WERI-Rb-1 (cell line): Measurements from ENCODE around the gene DBT.

Experiments used
- DNase-seq: peaks from one replicate; pipeline ENCODE4 v3.0.0-alpha.2; 2020
- H3K27ac ChIP-seq: fragments of 250-450 bp; sonication (Bioruptor Pico); 2 replicates; pipeline ENCODE4 v1.5.1; 2020; ENCODE audit warnings: mild to moderate bottlenecking, moderate library complexity
- H3K27me3 ChIP-seq: fragments of 250-450 bp; sonication (Bioruptor Pico); 2 replicates; pipeline ENCODE4 v1.5.1; 2021; ENCODE audit warnings: mild to moderate bottlenecking, low read depth, moderate library complexity; ENCODE audit not compliant: insufficient read depth, severe bottlenecking
- H3K36me3 ChIP-seq: fragments of 250-450 bp; sonication (Bioruptor Pico); 2 replicates; pipeline ENCODE4 v1.5.1; 2020; ENCODE audit warnings: mild to moderate bottlenecking, moderate library complexity
- H3K4me3 ChIP-seq: 2 replicates; pipeline ENCODE4 v1.5.1; 2011; ENCODE audit warnings: low read depth, mild to moderate bottlenecking, control low read depth, low read length
- H3K9me3 ChIP-seq: fragments of 250-450 bp; sonication (Bioruptor Pico); 2 replicates; pipeline ENCODE4 v1.5.1; 2021; ENCODE audit warnings: mild to moderate bottlenecking, moderate library complexity; ENCODE audit not compliant: severe bottlenecking
- CTCF ChIP-seq: IDR thresholded peaks from 2 replicates; pipeline ENCODE4 v1.5.1; 2011; ENCODE audit warnings: low read depth, mild to moderate bottlenecking, control low read depth, inconsistent platforms, low read length

DBT gene

GRCh38 chr1:100232156-100232555 lies 17.5 kb downstream of the DBT start:
- no peaks in the 10 kb centered on the region for H3K9me3 ChIP-seq
- H3K4me3 ChIP-seq = no peak overlapping the region
- no peaks in the 10 kb centered on the region for H3K27me3 ChIP-seq
- DNase-seq = no peak
- peaks cover 10% of the 10 kb centered on the region; the same call in 1 of the 2 replicates for H3K36me3 ChIP-seq
- TF ChIP-seq CTCF = no peak
- H3K27ac ChIP-seq = no peak overlapping the region

GRCh38 chr1:100231721-100232120 lies 17.9 kb downstream of the DBT start:
- Histone ChIP-seq H3K27ac (no peak overlapping the region), H3K9me3 (no peaks in the 10 kb centered on the region), H3K36me3 (peaks cover 10% of the 10 kb centered on the region; the same call in 1 of the 2 replicates), H3K4me3 (no peak overlapping the region), H3K27me3 (no peaks in the 10 kb centered on the region)
- DNase-seq = no peak
- TF ChIP-seq CTCF = no peak

DNA sequence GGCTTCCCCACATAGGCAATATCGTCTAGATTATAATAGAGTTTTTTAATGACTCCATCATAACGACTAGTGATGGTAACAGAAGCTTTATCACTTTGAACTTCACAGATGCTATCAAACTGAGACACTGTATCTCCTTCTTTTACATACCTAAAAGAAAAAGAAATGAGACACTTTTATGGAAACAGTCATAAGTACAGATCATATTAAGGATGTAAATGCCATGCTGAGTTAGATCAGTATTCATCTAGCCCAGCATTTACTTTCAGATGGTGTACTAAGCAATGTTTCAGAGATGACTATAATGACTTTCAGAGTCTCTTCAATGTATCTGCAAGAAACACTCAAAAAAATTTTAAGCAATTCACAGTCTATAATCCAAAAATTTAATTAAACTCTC lies 18.9 kb downstream of the DBT start:
- H3K9me3 ChIP-seq = no peaks in the 10 kb centered on the region
- H3K36me3 ChIP-seq = peaks cover 10% of the 10 kb centered on the region; the same call in 1 of the 2 replicates
- TF ChIP-seq CTCF = no peak
- H3K27ac ChIP-seq = no peak overlapping the region
- no peak overlapping the region for H3K4me3 ChIP-seq
- H3K27me3 ChIP-seq = no peaks in the 10 kb centered on the region
- no peak for DNase-seq

- H3K27ac ChIP-seq = no peak overlapping the region
- H3K36me3 ChIP-seq = peaks cover 8% of the 10 kb centered on the region; the same call in 1 of the 2 replicates
- no peak for DNase-seq
- H3K4me3 ChIP-seq = no peak overlapping the region
- H3K27me3 ChIP-seq = no peaks in the 10 kb centered on the region
- H3K9me3 ChIP-seq = no peaks in the 10 kb centered on the region
- TF ChIP-seq CTCF = no peak
Observed at GRCh38 chr1:100229681-100230443, 19.8 kb downstream of the DBT start.

DNA sequence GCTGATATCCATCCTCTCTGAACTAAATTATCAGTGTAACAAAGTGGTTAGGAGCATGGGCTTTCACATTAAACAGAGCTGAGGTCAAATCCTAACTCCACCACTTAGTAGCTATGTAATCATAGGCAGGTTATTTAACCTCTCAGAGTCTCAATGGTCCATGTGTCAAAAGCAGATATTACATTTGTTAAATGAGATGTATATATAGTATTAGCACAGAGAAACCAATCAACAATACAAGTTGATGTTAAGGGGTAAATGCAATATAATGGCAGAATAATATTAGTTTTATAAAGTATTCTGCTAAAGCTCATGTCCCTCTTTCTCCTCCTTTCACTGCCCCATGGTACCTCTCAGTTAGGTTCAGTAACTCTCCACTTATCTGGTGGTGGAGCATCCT lies 27.2 kb downstream of the DBT start:
- TF ChIP-seq CTCF = no peak
- Histone ChIP-seq H3K4me3 (no peak overlapping the region), H3K36me3 (peaks cover 2% of the 10 kb centered on the region), H3K27me3 (no peaks in the 10 kb centered on the region), H3K9me3 (no peaks in the 10 kb centered on the region), H3K27ac (no peak overlapping the region)
- DNase-seq = no peak

GRCh38 chr1:100219883-100220282 lies 29.8 kb downstream of the DBT start:
- Histone ChIP-seq H3K4me3 (no peak overlapping the region), H3K9me3 (no peaks in the 10 kb centered on the region), H3K36me3 (peaks cover 9% of the 10 kb centered on the region), H3K27ac (no peak overlapping the region), H3K27me3 (no peaks in the 10 kb centered on the region)
- no peak for TF ChIP-seq CTCF
- DNase-seq = no peak
